ENCODE measurements around the gene BPI.

GRCh38 chr20:38325905-38326304 lies 21.9 kb downstream of the BPI start:
- TF ChIP-seq, protein P1, sequence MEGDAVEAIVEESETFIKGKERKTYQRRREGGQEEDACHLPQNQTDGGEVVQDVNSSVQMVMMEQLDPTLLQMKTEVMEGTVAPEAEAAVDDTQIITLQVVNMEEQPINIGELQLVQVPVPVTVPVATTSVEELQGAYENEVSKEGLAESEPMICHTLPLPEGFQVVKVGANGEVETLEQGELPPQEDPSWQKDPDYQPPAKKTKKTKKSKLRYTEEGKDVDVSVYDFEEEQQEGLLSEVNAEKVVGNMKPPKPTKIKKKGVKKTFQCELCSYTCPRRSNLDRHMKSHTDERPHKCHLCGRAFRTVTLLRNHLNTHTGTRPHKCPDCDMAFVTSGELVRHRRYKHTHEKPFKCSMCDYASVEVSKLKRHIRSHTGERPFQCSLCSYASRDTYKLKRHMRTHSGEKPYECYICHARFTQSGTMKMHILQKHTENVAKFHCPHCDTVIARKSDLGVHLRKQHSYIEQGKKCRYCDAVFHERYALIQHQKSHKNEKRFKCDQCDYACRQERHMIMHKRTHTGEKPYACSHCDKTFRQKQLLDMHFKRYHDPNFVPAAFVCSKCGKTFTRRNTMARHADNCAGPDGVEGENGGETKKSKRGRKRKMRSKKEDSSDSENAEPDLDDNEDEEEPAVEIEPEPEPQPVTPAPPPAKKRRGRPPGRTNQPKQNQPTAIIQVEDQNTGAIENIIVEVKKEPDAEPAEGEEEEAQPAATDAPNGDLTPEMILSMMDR (IDR thresholded peaks at IDR 0.05; ENCODE audit: low read length) = no peak
- TF ChIP-seq EZH2 (IDR thresholded peaks at IDR 0.05; ENCODE audit: borderline replicate concordance, low read length) = no peak
